NCI-H1048 (cell line): ENCODE data around the gene HSPA12B.

Experiments
- DNase-seq: peaks from one replicate; lab custom pipeline; 2025; lab: John Stamatoyannopoulos, UW

The HSPA12B gene

GRCh38 chr20:3767110-3767426 lies 34.6 kb downstream of the HSPA12B start:
- no peak for DNase-seq

DNA sequence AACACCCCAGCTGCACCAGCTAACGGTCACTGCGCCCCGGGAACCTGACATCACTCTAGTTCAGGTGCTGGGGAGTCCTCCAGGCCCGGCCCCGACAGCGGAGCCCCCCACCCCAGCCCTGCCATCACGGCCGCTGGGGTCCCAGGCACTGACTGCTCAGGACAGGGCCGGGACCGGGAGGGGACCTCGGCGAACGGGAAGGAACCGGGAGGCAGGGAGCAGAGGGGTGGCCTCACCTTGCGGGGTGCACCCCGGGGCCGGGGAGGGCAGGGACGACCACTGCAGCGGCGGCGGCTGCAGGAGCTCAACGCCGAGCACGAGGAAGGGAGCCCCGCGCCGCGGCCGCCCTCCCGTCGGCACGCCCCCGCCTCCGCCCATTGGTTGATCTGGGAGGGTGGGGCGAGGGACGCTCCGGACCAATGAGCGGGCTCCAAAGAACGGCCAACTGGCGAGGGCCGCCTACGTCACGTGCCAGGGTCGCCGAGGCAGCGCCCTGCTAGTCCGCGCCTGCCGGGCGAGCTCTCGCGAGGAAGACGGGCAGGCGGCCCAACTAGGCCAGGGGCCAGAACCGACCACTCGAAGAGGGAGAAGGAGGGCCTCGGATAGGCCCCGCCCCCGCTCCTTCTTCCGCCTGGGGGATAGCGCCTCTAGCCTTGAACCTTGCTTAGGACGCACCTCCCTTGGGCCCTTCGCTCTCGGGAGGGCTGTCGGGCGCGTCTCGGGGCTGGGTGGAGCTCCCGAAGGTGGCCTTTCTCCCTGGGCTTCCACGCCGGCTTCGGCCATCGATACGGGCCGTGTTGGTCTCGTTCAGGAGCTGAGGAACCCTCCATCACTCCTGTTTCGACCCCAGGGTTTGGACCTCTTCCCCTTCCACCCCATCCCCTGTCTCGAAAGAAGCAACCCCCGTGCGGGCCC lies 35.2 kb downstream of the HSPA12B start, which contains the start of gene ADISSP:
TSS of gene ADISSP (minus strand) at position 327 of the 915 bp plus-strand sequence. CDS start 7,653 bp downstream, outside the sequence.
- DNase-seq, result peak; percentile 92

DNA sequence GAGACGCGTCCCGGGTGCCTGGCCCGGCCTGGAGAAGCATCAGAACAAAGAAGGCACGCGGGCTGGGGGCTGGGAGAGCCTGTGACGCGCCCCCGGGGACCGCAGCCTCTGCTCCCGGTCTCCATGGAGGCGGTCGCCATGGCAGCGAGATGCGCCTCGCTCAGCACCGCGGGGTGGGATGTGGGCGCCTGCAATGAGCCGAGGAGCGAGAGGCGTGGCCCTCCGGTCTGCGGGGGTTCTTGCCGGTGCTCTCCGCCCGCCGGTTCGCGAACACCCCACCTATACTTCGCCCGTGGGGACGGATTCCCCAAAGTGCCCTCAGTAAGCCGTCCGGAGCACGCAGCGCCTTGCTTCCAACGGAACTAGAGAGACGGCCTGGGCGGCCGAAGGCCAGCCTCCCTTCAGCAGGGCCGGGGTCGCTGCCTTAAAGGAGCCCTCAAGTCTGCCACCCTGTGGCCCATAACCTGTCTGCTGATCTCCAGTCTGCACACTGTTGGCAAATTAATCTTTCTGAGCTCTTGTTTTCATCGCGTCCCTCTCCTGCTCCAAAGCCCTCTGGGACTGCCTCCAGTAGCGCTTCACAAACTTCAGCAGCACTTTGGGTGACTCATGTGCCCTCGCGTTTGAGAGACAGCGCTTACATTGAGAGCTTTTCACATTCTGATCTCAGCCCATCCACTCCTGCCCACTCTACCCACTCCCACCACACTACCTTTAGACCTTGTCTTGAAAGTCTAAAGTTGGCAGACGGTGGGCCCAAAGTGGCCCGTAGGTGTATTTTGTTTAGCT lies 36.1 kb downstream of the HSPA12B start:
- DNase-seq, result peak; percentile 25

- no peak for DNase-seq
These were observed 39.1 kb downstream of the HSPA12B start for GRCh38 chr20:3771552-3772058.

DNA sequence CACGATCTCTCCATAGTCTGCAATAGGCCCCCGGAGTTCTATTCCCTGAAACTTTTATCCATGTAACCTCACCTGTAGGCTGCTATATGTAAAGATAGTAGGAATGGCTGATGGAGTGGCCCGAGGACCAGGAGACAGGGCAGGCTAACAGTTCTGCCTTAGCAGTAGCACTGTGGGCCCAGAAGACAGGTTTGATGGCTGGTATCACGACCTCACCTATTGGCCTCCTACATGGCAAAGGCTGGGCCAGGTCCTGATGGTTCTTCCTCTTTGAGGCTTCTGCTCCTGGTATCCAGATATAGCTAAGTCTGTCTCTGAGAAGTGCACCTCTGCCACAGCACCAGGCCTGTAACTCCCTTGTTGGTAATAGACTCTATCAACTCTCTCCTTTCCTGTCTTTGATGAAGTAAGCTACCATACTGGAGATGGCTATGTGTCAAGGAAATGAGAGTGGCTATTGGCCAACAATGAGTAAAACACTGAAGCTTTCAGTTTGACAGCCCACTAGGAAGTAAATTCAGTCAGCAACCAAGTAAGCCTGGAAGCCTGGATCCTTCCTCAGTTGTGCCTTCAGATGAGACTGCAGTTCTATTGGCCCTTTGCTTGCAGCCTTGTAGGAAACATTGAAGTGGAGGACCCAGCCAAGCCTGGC lies 43.1 kb downstream of the HSPA12B start:
- no peak for DNase-seq

DNA sequence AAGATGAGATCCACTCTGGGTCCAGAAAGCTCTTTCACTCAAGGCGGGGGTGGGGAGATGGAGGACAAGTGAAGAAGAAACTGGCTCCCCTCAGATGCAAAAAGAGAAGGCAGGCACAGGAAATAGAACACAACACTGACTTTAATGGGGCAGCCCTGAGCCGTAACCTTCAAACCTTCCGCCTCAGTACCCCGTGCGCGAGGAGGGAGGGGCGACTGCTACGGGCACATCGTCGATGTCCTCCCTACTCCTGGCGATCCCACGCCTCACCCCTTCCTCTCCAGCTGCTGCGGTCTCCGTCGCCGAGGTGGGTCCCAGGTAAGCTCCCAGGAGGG lies 44.9 kb downstream of the HSPA12B start:
- DNase-seq, result no peak

GRCh38 chr20:3777716-3778629 lies 45.5 kb downstream of the HSPA12B start:
- no peak for DNase-seq

- no peak for DNase-seq
These were observed 46.5 kb downstream of the HSPA12B start for GRCh38 chr20:3778976-3779375.

- DNase-seq, result peak; percentile 72
These were observed 48.8 kb downstream of the HSPA12B start, which contains the start of gene SPEF1 for GRCh38 chr20:3781153-3781910. SPEF1 (minus strand) TSS chr20:3781448; CDS start chr20:3781287, 161 bp downstream.

DNA sequence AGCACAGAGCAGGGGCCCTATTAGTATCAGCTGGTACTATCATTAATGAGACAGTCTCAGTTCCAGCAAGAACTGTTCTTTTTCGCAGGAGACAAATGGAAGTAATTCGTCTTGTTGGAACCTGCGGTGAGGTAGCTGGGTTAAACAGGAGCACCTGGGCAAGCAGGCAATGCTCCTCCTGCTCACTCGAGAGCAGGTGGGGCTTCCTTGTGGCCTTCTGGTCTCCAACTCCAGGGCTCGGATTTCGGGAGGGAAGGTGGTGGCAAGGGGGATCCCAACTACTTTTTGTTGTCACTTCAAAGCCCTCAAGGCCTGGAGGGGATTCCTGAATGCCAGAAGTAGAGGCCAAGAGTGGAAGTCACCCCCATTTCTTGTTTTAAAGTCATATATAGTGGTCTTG lies 50.1 kb downstream of the HSPA12B start:
- no peak for DNase-seq

GRCh38 chr20:3783068-3783489 lies 50.6 kb downstream of the HSPA12B start:
- no peak for DNase-seq

DNA sequence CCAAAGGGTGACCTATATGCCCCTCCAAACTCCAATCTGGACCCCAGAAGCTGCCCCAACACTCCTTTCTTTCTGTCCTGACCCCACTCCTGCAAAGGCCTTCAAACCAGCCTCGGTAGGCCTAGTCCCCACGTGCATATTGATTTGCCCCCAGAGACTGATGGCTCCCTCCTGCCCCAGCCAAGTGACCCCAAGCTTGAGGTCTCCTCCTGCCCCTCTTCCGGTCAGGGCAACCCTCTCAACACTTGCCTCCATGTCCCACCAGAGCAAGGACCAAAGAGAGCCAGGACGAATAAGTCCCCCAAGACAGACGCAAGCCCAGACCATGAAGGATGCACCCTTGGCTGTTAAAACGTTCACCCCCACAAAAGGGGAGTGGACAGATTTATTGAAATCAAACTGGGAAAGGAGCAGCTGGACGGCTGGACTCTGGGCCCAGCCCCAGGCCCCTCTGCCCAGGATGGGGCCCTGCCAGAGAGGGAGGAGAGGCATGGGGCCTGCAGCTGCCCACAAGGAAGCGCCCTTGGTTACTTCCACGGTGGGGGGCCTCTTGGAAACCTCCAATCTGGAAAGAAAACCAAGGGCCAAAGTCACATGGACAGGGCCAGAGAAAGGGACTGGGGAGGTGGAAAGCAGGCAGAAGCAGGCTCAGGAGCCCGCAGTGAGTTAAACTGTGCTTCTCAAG lies 51.2 kb downstream of the HSPA12B start:
- no peak for DNase-seq

GRCh38 chr20:3784216-3784853 lies 51.9 kb downstream of the HSPA12B start:
- no peak for DNase-seq

DNA sequence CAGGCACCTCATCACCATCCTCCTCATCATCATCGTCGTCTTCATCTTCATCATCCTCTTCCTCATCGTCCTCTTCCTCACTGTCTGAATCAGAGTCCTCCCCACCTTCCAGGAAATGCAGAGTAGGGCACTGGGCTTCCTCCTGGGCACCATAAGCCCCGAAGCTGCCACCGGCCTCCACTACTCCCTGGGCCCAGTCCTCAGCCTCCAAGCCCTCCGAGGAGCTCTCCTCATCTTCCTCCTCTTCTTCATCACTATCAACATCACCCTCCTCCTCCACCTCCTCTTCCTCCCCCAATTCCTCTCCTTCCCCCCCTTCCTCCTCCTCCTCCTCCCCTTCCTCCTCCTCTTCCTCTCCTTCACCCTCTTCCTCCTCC lies 52.4 kb downstream of the HSPA12B start:
- no peak for DNase-seq

DNA sequence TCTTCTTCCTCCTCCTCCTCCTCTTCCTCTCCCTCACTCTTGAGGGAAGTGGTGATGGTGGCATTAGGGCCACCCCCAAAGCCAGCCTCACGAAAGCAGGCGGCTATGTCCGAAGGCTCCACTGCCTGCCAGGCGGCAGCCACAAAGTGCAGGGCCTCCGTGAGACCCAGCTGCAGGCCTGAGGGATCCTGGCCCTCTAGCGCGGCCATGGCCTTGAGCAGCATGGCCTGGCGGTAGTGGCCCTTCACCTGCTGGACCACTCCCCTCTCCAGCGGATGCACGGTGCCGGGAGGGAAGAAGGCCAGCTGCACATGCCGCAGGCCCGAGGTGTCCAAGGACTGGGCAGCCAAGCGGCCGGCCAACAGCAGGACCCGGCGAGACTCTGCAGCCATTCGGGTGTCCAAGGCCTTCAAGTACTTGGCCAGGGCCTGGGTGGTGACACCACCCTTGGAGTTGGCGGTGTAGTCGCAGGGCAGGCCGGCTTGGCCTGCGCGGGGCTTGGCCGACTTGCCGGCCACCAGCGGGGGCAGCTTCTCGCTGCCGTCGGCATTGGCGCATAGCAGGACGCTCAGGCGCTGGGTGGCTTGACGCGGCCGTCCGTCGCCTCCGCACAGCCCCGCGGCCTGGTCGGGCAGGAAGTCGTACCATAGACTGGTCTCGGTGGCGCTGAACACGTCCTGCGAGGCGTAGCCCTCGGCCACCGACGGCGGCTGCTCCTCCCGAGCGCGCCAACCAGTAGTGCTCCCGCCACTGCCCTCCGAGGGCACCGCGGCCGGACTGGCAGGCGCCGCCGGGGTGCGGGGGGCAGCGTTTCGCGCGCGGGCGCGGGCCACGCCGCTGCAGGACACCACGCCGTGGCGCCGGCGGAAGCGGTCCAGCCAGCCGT lies 53.0 kb downstream of the HSPA12B start:
- DNase-seq, result no peak

GRCh38 chr20:3786126-3786484 lies 53.6 kb downstream of the HSPA12B start:
- DNase-seq, result no peak

DNA sequence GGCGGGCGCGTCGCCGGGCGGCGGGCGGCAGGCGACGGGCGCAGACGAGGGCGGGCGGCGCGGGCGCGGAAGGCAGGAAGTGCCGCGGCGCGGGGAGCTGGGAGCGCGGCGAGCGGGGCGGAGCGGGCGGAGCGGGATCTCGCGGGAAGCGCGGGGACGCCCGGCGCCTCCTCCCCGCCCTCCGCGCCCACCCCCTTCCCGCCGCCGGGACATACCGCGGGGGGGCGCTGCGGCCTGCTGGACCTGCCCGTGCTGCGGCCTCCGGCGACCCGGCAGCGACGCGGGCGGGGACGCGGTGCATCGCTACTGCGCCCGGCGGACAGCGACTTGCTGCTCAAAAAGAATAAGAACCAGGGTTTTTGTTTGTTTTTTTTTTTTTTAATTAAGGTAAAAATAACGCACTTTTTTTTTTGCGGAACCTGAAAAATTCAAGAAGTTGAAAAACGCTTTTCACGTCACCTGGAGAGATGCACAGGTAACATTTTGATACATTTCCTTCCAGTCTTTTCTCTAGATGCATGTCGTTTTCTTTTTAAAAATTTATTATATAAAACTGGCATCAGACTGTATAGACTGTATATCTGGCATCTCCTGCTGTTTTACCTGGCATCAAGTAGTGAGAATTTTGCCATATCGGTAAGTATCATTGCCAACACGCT lies 54.3 kb downstream of the HSPA12B start, which contains the start of gene CENPB:
TSS of gene CENPB (minus strand) at position 76 of the 659 bp plus-strand sequence. CDS start 257 bp downstream, outside the sequence.
- peak; percentile 62 for DNase-seq
